HepG2 (cell line): ENCODE data around the gene CELF5. TPM values are rescaled to one million over a fixed set of nuclear protein-coding genes. Genes with fewer than 3 reads are reported as not detected.

Experiments used
- ATAC-seq: fragments of 200-7000 bp; cut with Tn5 transposase; 3 replicates; pipeline ENCODE4 v1.9.1; 2020; ENCODE audit warnings: mild to moderate bottlenecking, moderate library complexity
- BruUV-seq: library from RNA; stranded (reverse); fragments of 400-500 nt; replicated peaks from 2 replicates; lab custom pipeline; 2021; lab: Mats Ljungman, UMichigan
- CTCF ChIA-PET: fragments of 300-600 bp; formaldehyde crosslinking; extraction: SDS; loops from one replicate; lab custom pipeline; 2021; ENCODE audit warnings: low total read pairs, inconsistent platforms, low intra/inter-chr PET ratio; lab: Yijun Ruan, JAX
- POLR2A ChIA-PET: fragments of 350-600 bp; sonication (Branson Sonifier 250); formaldehyde crosslinking; loops from one replicate; lab custom pipeline; 2020; ENCODE audit warnings: antibody characterized with exemption, inconsistent platforms; lab: Yijun Ruan, JAX
- DNase-seq: peaks from one replicate; pipeline ENCODE4 v3.0.0-alpha.2; 2015; ENCODE audit warnings: low spot score
- FAIRE-seq: peaks from 3 replicates; lab custom pipeline; 2011; peaks lifted over from hg19 to GRCh38; lab: Jason Lieb, UNC
- H2AFZ ChIP-seq: one replicate; pipeline ENCODE4 v1.6.1; 2011; ENCODE audit warnings: low read length, inconsistent platforms
- H3K27ac ChIP-seq: fragments of 300-600 bp; 3 replicates; pipeline ENCODE4 v1.8.0; 2011; ENCODE audit warnings: mixed run types, mild to moderate bottlenecking, mixed read lengths, low read length, inconsistent platforms; ENCODE audit not compliant: insufficient read depth; ENCODE audit errors: extremely low read length
- H3K27me3 ChIP-seq, 2 experiments: fragments of 200-600 bp in 1 of 2; 2 replicates in 1 of 2; 3 replicates in 1 of 2; pipeline versions ENCODE4 v1.6.0 to v1.8.0; 2011; ENCODE audit warnings: low read length in 2 of 2, mild to moderate bottlenecking in 2 of 2, moderate library complexity in 2 of 2, inconsistent platforms in 1 of 2; ENCODE audit not compliant: insufficient read depth in 2 of 2, control insufficient read depth in 1 of 2
- H3K36me3 ChIP-seq, 2 experiments: fragments of 200-600 bp in 1 of 2; replicated peaks in 1 of 2; 2 replicates in 1 of 2; 3 replicates in 1 of 2; pipeline versions ENCODE4 v1.5.1 to v1.8.0; 2011; ENCODE audit warnings: low read length in 2 of 2, inconsistent platforms in 1 of 2; ENCODE audit not compliant: insufficient read depth in 2 of 2, control insufficient read depth in 1 of 2
- H3K4me1 ChIP-seq: 2 replicates; pipeline ENCODE4 v1.5.1; 2012; ENCODE audit warnings: low read length, inconsistent platforms; ENCODE audit not compliant: insufficient read depth
- H3K4me2 ChIP-seq: 2 replicates; pipeline ENCODE4 v1.6.0; 2011; ENCODE audit warnings: low read depth, low read length, inconsistent platforms
- H3K4me3 ChIP-seq, 3 experiments: fragments of 200-600 bp in 1 of 3; sonication (generic), shearing (Covaris generic) in 1 of 3; replicated peaks in 1 of 3; 2 replicates each; pipeline ENCODE4 v1.5.1; 2011 to 2016; ENCODE audit warnings: low read length in 3 of 3, inconsistent platforms in 2 of 3, low read depth in 2 of 3, mild to moderate bottlenecking in 2 of 3, control low read depth in 1 of 3, mixed read lengths in 1 of 3; ENCODE audit not compliant: insufficient read depth in 1 of 3
- H3K79me2 ChIP-seq: one replicate; pipeline ENCODE4 v1.6.1; 2011; ENCODE audit warnings: low read length, inconsistent platforms; ENCODE audit not compliant: insufficient read depth
- H3K9ac ChIP-seq: 2 replicates; pipeline ENCODE4 v1.6.0; 2011; ENCODE audit warnings: mild to moderate bottlenecking, low read depth, low read length, inconsistent platforms; ENCODE audit not compliant: insufficient read depth
- H3K9me3 ChIP-seq: 2 replicates; pipeline ENCODE4 v1.5.1; 2012; ENCODE audit warnings: mild to moderate bottlenecking, low read length
- H4K20me1 ChIP-seq: 2 replicates; pipeline ENCODE4 v1.6.0; 2011; ENCODE audit warnings: inconsistent platforms, mild to moderate bottlenecking, low read length, moderate library complexity; ENCODE audit not compliant: insufficient read depth
- EHMT2 ChIP-seq: fragments of 200-600 bp; sonication (generic); IDR thresholded peaks from 2 replicates; pipeline ENCODE4 v1.7.0; 2017; ENCODE audit warnings: antibody characterized with exemption, low read depth, low read length, borderline replicate concordance
- MAX ChIP-seq: IDR thresholded peaks from 2 replicates; pipeline ENCODE4 v1.6.1; 2012; ENCODE audit warnings: inconsistent platforms
- MIXL1 ChIP-seq: IDR thresholded peaks from 2 replicates; pipeline ENCODE4 v1.6.1; 2016
- NFE2L2 ChIP-seq: fragments of 150-350 bp; IDR thresholded peaks from 2 replicates; pipeline ENCODE4 v1.6.1; 2014; ENCODE audit warnings: low read length
- RAD21 ChIP-seq: fragments of 450-650 bp; formaldehyde crosslinking; IDR thresholded peaks from 2 replicates; pipeline ENCODE4 v1.5.0; 2020; ENCODE audit warnings: mild to moderate bottlenecking
- ZNF451 ChIP-seq: sonication (generic); formaldehyde crosslinking; IDR thresholded peaks from 2 replicates; pipeline ENCODE4 v1.5.0; 2020; ENCODE audit warnings: mild to moderate bottlenecking, missing genetic modification reagents
- ZZZ3 ChIP-seq: sonication (generic); formaldehyde crosslinking; IDR thresholded peaks from 2 replicates; pipeline ENCODE4 v1.4.0; 2020; ENCODE audit warnings: missing genetic modification reagents, mild to moderate bottlenecking, borderline replicate concordance
- WGBS: methylation state at CpG from one replicate; pipeline ENCODE4 v1.1.6; 2017; ENCODE audit warnings: low lambda C conversion rate; 5-methylcytosine and 5-hydroxymethylcytosine counted together
- in situ Hi-C: cut with HindIII; loops from 2 replicates; pipeline ENCODE4 v1.10.0; 2017; ENCODE audit warnings: low pct_unique_long_range_greater_than_20kb; ENCODE audit not compliant: extremely low pct_ligation_motif_present
- intact Hi-C: fragments of 100-400 bp; cut with micrococcal nuclease; formaldehyde crosslinking; loops from one replicate; pipeline ENCODE4 v1.10.0; 2022; ENCODE audit not compliant: unreplicated experiment
- polyA plus RNA-seq, 8 experiments: library from polyadenylated mRNA; depleted of rRNA in 3 of 8; stranded (reverse) in 7 of 8; unstranded in 1 of 8; fragments of >200 nt; fragmentation: Illumina TruSeq in 4 of 8; extraction: Trizol in 4 of 8; gene quantifications; 2 replicates each; pipeline versions ENCODE4 v1.2.1 to v1.2.3, GENCODE V29; 2011 to 2016; ENCODE audit warnings: low read depth in 4 of 8, missing spikeins in 1 of 8, mixed read lengths in 1 of 8; ENCODE audit not compliant: insufficient read depth in 1 of 8
- total RNA-seq, 5 experiments: library from RNA; depleted of rRNA; stranded (reverse); fragments of >200 nt; fragmentation: Illumina TruSeq; extraction: Trizol; gene quantifications; 2 replicates each; pipeline ENCODE4 v1.2.3, GENCODE V29; 2016; ENCODE audit warnings: low read depth in 1 of 5
- TF ChIP-seq, protein P1 (sequence below): sonication (generic); formaldehyde crosslinking; IDR thresholded peaks from 2 replicates; pipeline ENCODE4 v1.8.1; 2023; ENCODE audit warnings: mild to moderate bottlenecking, inconsistent platforms, moderate library complexity, missing genetic modification reagents, borderline replicate concordance
- TF ChIP-seq, protein P2 (sequence below): sonication (generic); formaldehyde crosslinking; IDR thresholded peaks from 2 replicates; pipeline ENCODE4 v1.4.0; 2020; ENCODE audit warnings: missing genetic modification reagents, mild to moderate bottlenecking, borderline replicate concordance

Gene CELF5
- total and polyA plus RNA-seq, 2 of the 13 experiments (the other 11 are each of a cell fraction or from before 2014, with no cell fraction given) = 0.31 to 0.84 TPM

- no peak overlapping the region for H3K9ac ChIP-seq
- H3K27me3 ChIP-seq = peaks cover 2 to 14% of the 10 kb centered on the region in 2 experiments; a peak in 4 of 5 replicates
- no peaks in the 10 kb centered on the region for H3K79me2 ChIP-seq
- no TSS peak for BruUV-seq
- H4K20me1 ChIP-seq = no peaks in the 10 kb centered on the region
- ATAC-seq (no peak), DNase-seq (no peak), FAIRE-seq (no peak)
- H3K36me3 ChIP-seq = no peaks in the 10 kb centered on the region
- H3K4me2 ChIP-seq = no peak overlapping the region
- no peak overlapping the region for H2AFZ ChIP-seq
- H3K4me1 ChIP-seq = peaks cover 35% of the 10 kb centered on the region
- no peak overlapping the region for H3K4me3 ChIP-seq
- no peak overlapping the region for H3K27ac ChIP-seq
- intact Hi-C loops = no loop called here
- POLR2A ChIA-PET = no interaction called here
- CTCF ChIA-PET = no interaction called here
- TF ChIP-seq ZZZ3 (CRISPR knock-in tag) = no peak
- TF ChIP-seq, protein P1, sequence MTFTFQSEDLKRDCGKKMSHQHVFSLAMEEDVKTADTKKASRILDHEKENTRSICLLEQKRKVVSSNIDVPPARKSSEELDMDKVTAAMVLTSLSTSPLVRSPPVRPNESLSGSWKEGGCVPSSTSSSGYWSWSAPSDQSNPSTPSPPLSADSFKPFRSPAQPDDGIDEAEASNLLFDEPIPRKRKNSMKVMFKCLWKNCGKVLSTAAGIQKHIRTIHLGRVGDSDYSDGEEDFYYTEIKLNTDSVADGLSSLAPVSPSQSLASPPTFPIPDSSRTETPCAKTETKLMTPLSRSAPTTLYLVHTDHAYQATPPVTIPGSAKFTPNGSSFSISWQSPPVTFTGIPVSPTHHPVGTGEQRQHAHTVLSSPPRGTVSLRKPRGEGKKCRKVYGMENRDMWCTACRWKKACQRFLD (CRISPR knock-in tag) = no peak
- TF ChIP-seq NFE2L2 = no peak
- TF ChIP-seq EHMT2 = no peak
- TF ChIP-seq MIXL1 = no peak
- TF ChIP-seq MAX = no peak
- TF ChIP-seq, protein P2, sequence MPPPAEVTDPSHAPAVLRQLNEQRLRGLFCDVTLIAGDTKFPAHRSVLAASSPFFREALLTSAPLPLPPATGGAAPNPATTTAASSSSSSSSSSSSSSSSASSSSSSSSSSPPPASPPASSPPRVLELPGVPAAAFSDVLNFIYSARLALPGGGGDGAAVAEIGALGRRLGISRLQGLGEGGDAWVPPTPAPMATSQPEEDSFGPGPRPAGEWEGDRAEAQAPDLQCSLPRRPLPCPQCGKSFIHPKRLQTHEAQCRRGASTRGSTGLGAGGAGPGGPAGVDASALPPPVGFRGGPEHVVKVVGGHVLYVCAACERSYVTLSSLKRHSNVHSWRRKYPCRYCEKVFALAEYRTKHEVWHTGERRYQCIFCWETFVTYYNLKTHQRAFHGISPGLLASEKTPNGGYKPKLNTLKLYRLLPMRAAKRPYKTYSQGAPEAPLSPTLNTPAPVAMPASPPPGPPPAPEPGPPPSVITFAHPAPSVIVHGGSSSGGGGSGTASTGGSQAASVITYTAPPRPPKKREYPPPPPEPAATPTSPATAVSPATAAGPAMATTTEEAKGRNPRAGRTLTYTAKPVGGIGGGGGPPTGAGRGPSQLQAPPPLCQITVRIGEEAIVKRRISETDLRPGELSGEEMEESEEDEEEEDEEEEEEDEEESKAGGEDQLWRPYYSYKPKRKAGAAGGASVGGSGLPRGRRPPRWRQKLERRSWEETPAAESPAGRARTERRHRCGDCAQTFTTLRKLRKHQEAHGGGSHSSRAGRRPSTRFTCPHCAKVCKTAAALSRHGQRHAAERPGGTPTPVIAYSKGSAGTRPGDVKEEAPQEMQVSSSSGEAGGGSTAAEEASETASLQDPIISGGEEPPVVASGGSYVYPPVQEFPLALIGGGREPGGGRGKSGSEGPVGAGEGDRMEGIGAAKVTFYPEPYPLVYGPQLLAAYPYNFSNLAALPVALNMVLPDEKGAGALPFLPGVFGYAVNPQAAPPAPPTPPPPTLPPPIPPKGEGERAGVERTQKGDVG (CRISPR knock-in tag) = no peak
- no peak for TF ChIP-seq ZNF451 (CRISPR knock-in tag)
- TF ChIP-seq RAD21 = no peak
- in situ Hi-C loops = no loop called here
- H3K9me3 ChIP-seq = no peaks in the 10 kb centered on the region
- WGBS = 57% methylated on average over 19 of the region's 19 CpGs
These were observed 72.0 kb downstream of the CELF5 start for GRCh38 chr19:3296446-3296845.
